ENCODE results near the gene LCLAT1.

DNA sequence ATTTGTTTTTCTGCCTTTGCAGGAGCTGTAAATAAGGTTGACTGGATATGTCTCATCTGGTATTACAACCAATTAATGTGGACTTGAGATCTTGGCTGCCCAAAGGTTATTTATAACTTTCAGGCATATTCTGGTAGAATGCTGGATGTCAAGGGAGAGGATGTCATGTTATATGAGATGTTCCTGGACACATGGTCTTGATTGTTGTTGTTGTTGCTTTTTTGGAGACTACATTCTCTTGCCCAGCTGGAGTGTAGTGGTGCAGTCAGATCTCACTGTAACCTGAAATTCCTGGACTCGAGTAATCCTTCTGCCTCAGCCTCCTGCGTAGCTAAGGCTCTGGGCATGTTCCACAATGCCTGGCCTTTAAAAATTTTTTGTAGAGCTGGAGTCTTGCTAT, 83.3 kb downstream of the LCLAT1 start:
- TF ChIP-seq EZH2phosphoT487 (IDR thresholded peaks at IDR 0.05; ENCODE audit: borderline replicate concordance): no peak
- TF ChIP-seq, protein P1, sequence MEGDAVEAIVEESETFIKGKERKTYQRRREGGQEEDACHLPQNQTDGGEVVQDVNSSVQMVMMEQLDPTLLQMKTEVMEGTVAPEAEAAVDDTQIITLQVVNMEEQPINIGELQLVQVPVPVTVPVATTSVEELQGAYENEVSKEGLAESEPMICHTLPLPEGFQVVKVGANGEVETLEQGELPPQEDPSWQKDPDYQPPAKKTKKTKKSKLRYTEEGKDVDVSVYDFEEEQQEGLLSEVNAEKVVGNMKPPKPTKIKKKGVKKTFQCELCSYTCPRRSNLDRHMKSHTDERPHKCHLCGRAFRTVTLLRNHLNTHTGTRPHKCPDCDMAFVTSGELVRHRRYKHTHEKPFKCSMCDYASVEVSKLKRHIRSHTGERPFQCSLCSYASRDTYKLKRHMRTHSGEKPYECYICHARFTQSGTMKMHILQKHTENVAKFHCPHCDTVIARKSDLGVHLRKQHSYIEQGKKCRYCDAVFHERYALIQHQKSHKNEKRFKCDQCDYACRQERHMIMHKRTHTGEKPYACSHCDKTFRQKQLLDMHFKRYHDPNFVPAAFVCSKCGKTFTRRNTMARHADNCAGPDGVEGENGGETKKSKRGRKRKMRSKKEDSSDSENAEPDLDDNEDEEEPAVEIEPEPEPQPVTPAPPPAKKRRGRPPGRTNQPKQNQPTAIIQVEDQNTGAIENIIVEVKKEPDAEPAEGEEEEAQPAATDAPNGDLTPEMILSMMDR (conservative IDR thresholded peaks at IDR 0.05; ENCODE audit: low read length): no peak

Measured in Loucy (cell line).